Suprapubic skin (tissue), 4 donors: ENCODE measurements around the gene DCTN4. TPM values are rescaled to one million over a fixed set of nuclear protein-coding genes. Genes with fewer than 3 reads are reported as not detected.
"Not testable (repeated sequence)": the region's sequence is repeated elsewhere in the genome, so short reads cannot be mapped to it uniquely, and the experiment has no call there.

Experiments used
- DNase-seq, 2 donors: peaks; one replicate each; pipeline ENCODE4 v3.0.0-alpha.2; 2019; ENCODE audit warnings: low spot score in 2 of 2
- H3K27ac ChIP-seq: fragments of 200-600 bp; sonication (generic); one replicate; pipeline ENCODE4 v1.5.1; 2019
- H3K27me3 ChIP-seq: fragments of 200-600 bp; sonication (generic); one replicate; pipeline ENCODE4 v1.5.1; 2019
- H3K36me3 ChIP-seq: fragments of 200-600 bp; sonication (generic); one replicate; pipeline ENCODE4 v1.5.1; 2019
- H3K4me1 ChIP-seq: fragments of 200-600 bp; sonication (generic); one replicate; pipeline ENCODE4 v1.5.1; 2019
- H3K4me3 ChIP-seq: fragments of 200-600 bp; sonication (generic); one replicate; pipeline ENCODE4 v1.5.1; 2019; ENCODE audit warnings: mild to moderate bottlenecking
- H3K9me3 ChIP-seq: fragments of 200-600 bp; sonication (generic); one replicate; pipeline ENCODE4 v1.5.1; 2019
- EP300 ChIP-seq: sonication (generic); formaldehyde crosslinking; IDR thresholded peaks from one replicate; pipeline ENCODE4 v1.6.1; 2017; ENCODE audit warnings: antibody characterized with exemption
- POLR2A ChIP-seq, 2 donors: fragments of 450-650 bp; IDR thresholded peaks; one replicate each; pipeline ENCODE4 v1.6.1; 2017; ENCODE audit warnings: antibody characterized with exemption in 2 of 2, mild to moderate bottlenecking in 2 of 2, moderate library complexity in 2 of 2
- POLR2AphosphoS5 ChIP-seq, 3 donors: sonication (generic); formaldehyde crosslinking; IDR thresholded peaks; one replicate each; pipeline ENCODE4 v1.6.1; 2017; ENCODE audit warnings: antibody characterized with exemption in 3 of 3
- WGBS: methylation state at CpG from one replicate; pipeline ENCODE4 v1.1.5; 2018; 5-methylcytosine and 5-hydroxymethylcytosine counted together
- total RNA-seq, 4 donors: library from RNA; depleted of rRNA; stranded (reverse); fragments of >200 nt; gene quantifications; one replicate each; pipeline ENCODE4 v1.1.0, GENCODE V29; 2016
- TF ChIP-seq, protein P1 (sequence below), 2 donors: fragments of 200-600 bp in 1 of 2; fragments of 450-650 bp in 1 of 2; sonication (generic) in 1 of 2; IDR thresholded peaks; one replicate each; pipeline ENCODE4 v1.5.1; 2016 to 2019; ENCODE audit warnings: antibody characterized with exemption in 2 of 2, mild to moderate bottlenecking in 1 of 2, moderate library complexity in 1 of 2

DCTN4 gene
- total RNA-seq, 4 donors from 2014 or later, result 64.8 to 91.6 (median 76.3) TPM

DNA sequence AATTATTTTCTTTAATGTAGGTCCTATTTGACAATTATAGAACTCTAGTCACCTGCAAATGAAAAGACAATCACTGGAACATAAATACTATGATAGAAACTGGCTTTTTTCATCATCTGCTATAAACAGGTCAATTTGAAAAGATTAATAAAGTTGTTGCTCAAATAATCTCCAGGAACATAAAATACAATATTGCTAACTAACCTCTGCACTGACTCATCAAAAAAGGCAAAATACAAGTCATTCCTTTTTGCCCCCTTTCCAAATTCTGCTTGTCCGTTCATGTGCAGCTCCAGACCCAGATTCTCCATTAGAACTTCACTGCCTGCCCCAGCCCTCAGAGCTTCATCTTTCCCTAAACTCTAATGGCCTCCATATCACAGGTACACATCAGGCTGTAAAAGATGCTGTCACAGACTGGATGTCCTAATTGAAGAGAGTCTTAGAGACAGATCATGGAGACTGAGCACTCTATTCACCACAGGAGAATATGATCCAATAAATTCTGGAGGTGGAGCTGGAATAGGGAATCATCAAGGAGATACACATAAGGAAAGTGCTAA is 1.6 kb downstream of the DCTN4 start:
- H3K36me3 ChIP-seq, result peaks cover 39% of the 10 kb centered on the region
- H3K4me1 ChIP-seq, result peaks cover 21% of the 10 kb centered on the region
- H3K27ac ChIP-seq, result no peak overlapping the region
- TF ChIP-seq POLR2A (IDR thresholded peaks at IDR 0.05) (no peak), POLR2AphosphoS5 (IDR thresholded peaks at IDR 0.05) (no peak), EP300 (no peak)
- TF ChIP-seq, protein P1, sequence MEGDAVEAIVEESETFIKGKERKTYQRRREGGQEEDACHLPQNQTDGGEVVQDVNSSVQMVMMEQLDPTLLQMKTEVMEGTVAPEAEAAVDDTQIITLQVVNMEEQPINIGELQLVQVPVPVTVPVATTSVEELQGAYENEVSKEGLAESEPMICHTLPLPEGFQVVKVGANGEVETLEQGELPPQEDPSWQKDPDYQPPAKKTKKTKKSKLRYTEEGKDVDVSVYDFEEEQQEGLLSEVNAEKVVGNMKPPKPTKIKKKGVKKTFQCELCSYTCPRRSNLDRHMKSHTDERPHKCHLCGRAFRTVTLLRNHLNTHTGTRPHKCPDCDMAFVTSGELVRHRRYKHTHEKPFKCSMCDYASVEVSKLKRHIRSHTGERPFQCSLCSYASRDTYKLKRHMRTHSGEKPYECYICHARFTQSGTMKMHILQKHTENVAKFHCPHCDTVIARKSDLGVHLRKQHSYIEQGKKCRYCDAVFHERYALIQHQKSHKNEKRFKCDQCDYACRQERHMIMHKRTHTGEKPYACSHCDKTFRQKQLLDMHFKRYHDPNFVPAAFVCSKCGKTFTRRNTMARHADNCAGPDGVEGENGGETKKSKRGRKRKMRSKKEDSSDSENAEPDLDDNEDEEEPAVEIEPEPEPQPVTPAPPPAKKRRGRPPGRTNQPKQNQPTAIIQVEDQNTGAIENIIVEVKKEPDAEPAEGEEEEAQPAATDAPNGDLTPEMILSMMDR (IDR thresholded peaks at IDR 0.05), result no peak
- H3K4me3 ChIP-seq, result peak overlapping the region; percentile 57
- DNase-seq, result no peak
- no peaks in the 10 kb centered on the region for H3K9me3 ChIP-seq
- H3K27me3 ChIP-seq, result no peaks in the 10 kb centered on the region
- WGBS, result 64% methylated on average over 1 of the region's 1 CpG

DNA sequence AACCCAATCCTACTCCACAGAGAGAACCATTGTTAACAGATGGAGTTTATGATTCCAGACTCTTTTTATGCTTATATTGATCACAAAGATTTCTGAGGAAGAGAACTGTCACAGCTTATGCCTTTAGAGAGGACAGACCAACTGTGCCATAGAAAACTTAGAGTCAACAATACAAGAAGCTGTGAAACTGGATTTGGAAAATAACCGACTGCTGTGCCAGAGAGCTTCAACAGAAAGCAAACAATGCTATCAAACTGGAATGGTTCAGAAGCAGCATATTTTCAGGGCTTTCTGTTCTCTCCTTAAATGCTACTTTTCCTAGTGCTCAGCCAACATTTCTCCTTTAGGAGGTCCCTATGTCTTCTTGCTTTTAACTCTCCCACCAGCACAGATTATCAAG is 5.0 kb downstream of the DCTN4 start:
- Histone ChIP-seq H3K36me3 (peaks cover 58% of the 10 kb centered on the region), H3K27ac (no peak overlapping the region), H3K27me3 (no peaks in the 10 kb centered on the region), H3K4me3 (no peak overlapping the region), H3K9me3 (no peaks in the 10 kb centered on the region), H3K4me1 (peaks cover 19% of the 10 kb centered on the region)
- WGBS, result 85% methylated on average over 1 of the region's 1 CpG
- TF ChIP-seq, protein P1 (IDR thresholded peaks at IDR 0.05), result no peak
- TF ChIP-seq POLR2A (IDR thresholded peaks at IDR 0.05) (no peak), EP300 (no peak), POLR2AphosphoS5 (IDR thresholded peaks at IDR 0.05) (no peak)
- DNase-seq, result no peak

DNA sequence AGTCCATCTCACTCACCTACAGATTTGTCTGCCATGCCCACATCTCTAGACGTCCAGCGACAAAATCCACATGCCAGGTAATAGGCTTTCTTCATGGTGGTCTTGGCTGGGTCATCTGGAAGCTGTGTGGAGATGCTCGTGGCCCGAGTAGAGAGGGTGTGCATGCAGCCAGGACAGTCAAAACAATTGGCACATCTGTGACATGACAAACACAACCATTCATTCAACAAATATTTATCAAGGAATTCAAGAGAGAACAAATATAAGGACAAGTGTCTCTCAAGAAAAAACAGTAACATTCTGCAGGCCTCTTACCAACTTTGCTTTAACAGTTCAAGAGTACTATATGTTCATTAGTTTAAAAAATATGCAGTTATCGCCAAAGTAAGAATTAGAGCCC is 5.4 kb downstream of the DCTN4 start:
- DNase-seq, result no peak
- Histone ChIP-seq H3K4me1 (peaks cover 19% of the 10 kb centered on the region), H3K27me3 (no peaks in the 10 kb centered on the region), H3K27ac (no peak overlapping the region), H3K36me3 (peaks cover 58% of the 10 kb centered on the region), H3K9me3 (no peaks in the 10 kb centered on the region), H3K4me3 (no peak overlapping the region)
- no peak for TF ChIP-seq POLR2AphosphoS5 (IDR thresholded peaks at IDR 0.05)
- TF ChIP-seq, protein P1 (IDR thresholded peaks at IDR 0.05), result no peak
- no peak for TF ChIP-seq POLR2A (IDR thresholded peaks at IDR 0.05)
- no peak for TF ChIP-seq EP300
- WGBS, result 84% methylated on average over 5 of the region's 5 CpGs

DNA sequence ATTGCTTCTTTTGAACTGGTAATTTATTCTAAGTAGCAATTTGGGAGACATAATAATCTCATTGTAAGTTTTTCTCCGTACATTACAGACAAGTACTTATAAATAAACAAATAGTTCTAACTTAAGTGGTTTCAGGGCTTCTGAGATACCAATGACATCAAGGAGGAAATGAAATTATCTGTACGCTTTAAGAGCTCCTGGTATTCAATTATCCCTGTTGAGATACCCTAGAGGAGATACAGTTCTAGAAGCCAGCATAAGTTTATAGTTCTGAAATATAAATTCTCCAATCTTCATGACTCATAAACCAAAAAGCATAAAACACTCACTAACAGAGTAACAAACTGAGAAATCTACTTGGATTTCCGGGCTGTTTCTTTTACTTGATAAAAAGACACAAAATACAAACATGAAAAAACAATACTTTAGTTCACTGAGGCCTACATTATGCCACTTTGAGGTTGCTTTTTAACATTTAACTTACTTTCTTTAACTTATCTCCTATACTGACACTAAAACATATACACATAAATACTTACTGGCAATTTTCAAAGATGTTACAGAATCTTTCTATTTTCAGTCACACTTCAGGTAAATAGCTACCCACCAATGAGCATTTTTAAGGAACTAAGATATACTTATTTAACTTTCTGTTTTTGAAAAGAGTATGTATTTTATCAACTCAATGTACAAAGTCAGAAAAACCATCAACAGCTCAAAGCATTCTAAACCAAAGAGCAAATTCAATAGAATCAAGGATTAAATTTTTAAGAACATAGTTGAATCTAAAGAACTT is 7.5 kb downstream of the DCTN4 start:
- TF ChIP-seq EP300 (no peak), POLR2AphosphoS5 (IDR thresholded peaks at IDR 0.05) (no peak), POLR2A (IDR thresholded peaks at IDR 0.05) (no peak)
- TF ChIP-seq, protein P1 (IDR thresholded peaks at IDR 0.05), result no peak
- 69% methylated on average over 3 of the region's 3 CpGs for WGBS
- Histone ChIP-seq H3K4me3 (no peak overlapping the region), H3K27ac (no peak overlapping the region), H3K36me3 (peaks cover 58% of the 10 kb centered on the region), H3K9me3 (no peaks in the 10 kb centered on the region), H3K4me1 (peaks cover 2% of the 10 kb centered on the region), H3K27me3 (no peaks in the 10 kb centered on the region)
- DNase-seq, result no peak

DNA sequence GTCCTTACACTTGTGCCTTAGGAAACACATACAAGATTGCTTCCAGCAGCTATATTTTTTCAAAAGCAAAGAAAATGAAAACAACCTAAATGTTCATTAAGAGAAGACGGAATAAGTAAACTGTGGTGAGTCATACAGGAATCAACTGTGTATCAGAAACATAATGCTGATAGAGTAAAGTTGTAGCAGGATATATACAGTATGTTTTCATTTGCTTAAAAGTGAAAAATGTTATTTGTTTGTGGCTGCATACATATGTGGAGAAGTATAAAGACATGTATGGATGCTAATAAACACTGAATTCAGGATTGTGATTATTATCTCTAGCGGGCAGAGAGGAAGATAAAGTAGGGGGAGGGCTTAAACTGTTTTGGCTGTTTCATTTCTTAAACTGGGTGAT is 8.3 kb downstream of the DCTN4 start:
- no peak for DNase-seq
- Histone ChIP-seq H3K27me3 (no peaks in the 10 kb centered on the region), H3K36me3 (peaks cover 50% of the 10 kb centered on the region), H3K27ac (no peak overlapping the region), H3K4me1 (peaks cover 2% of the 10 kb centered on the region), H3K4me3 (no peak overlapping the region), H3K9me3 (no peaks in the 10 kb centered on the region)
- TF ChIP-seq POLR2AphosphoS5 (IDR thresholded peaks at IDR 0.05) (no peak), POLR2A (IDR thresholded peaks at IDR 0.05) (no peak), EP300 (no peak)
- TF ChIP-seq, protein P1 (IDR thresholded peaks at IDR 0.05), result no peak
- 75% methylated on average over 2 of the region's 2 CpGs for WGBS

DNA sequence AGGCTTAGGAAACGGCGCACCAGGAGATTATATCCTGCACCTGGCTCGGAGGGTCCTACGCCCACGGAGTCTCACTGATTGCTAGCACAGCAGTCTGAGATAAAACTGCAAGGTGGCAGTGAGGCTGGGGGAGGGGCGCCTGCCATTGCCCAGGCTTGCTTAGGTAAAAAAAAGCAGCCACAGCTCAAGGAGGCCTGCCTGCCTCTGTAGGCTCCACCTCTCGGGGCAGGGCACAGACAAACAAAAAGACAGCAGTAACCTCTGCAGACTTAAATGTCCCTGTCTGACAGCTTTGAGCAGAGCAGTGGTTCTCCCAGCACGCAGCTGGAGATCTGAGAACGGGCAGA is 15.7 kb downstream of the DCTN4 start:
- not testable (repeated sequence) for H3K4me3 ChIP-seq, H3K9me3 ChIP-seq, DNase-seq, H3K27ac ChIP-seq, H3K27me3 ChIP-seq, H3K4me1 ChIP-seq
- 86% methylated on average over 7 of the region's 9 CpGs for WGBS
- peaks cover 12% of the 10 kb centered on the region for H3K36me3 ChIP-seq

DNA sequence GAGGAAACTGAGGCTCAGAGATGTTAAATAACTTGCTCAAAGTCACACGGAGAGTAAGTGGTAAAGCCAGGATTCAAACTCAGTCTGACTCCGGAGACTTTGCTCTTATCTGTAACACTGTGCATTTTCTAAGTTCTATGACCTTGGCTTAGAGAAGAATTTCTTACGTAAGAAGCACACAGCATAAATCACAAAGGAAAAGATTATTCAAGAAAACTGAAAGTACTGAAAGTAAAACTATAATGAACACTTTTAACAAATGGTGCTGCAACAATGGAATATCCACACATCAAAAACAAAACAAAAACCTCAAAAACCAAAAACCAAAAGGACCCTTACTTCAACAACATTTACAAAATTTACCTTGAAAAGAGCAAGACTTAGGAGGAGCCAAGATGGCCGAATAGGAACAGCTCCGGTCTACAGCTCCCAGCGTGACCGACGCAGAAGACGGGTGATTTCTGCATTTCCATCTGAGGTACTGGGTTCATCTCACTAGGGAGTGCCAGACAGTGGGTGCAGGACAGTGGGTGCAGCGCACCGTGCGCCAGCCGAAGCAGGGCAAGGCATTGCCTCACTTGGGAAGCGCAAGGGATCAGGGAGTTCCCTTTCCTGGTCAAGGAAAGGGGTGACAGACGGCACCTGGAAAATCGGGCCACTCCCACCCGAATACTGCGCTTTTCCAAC is 16.2 kb downstream of the DCTN4 start:
- H3K27ac ChIP-seq, H3K9me3 ChIP-seq, H3K4me3 ChIP-seq, DNase-seq, H3K27me3 ChIP-seq, H3K4me1 ChIP-seq: not testable (repeated sequence)
- WGBS, result 97% methylated on average over 18 of the region's 18 CpGs
- peaks cover 12% of the 10 kb centered on the region for H3K36me3 ChIP-seq
